Thymus (tissue), 11 donors: ENCODE results near the gene B3GNT7. TPM values are rescaled to one million over a fixed set of nuclear protein-coding genes. Genes with fewer than 3 reads are reported as not detected.
"Not testable (repeated sequence)": the region's sequence is repeated elsewhere in the genome, so short reads cannot be mapped to it uniquely, and the experiment has no call there.

Experiments used
- DNase-seq, 9 donors: peaks; one replicate each; pipeline ENCODE4 v3.0.0-alpha.2; 2013; ENCODE audit warnings: low spot score in 9 of 9, low read depth in 6 of 9, missing footprints in 1 of 9
- H3K27ac ChIP-seq, 2 donors: one replicate each; pipeline ENCODE4 v1.5.1; 2013; ENCODE audit warnings: control low read depth in 1 of 2, low read depth in 1 of 2, low read length in 1 of 2, mild to moderate bottlenecking in 1 of 2, moderate library complexity in 1 of 2
- H3K27me3 ChIP-seq, 2 donors: one replicate each; pipeline ENCODE4 v1.5.1; 2013; ENCODE audit warnings: low read length in 1 of 2; ENCODE audit not compliant: control insufficient read depth in 2 of 2, insufficient read depth in 1 of 2
- H3K36me3 ChIP-seq, 2 donors: one replicate each; pipeline ENCODE4 v1.5.1; 2013; ENCODE audit warnings: low read length in 1 of 2, mild to moderate bottlenecking in 1 of 2, moderate library complexity in 1 of 2; ENCODE audit not compliant: control insufficient read depth in 2 of 2, insufficient read depth in 2 of 2
- H3K4me1 ChIP-seq, 2 donors: one replicate each; pipeline ENCODE4 v1.5.1; 2013; ENCODE audit warnings: low read length in 2 of 2; ENCODE audit not compliant: control insufficient read depth in 2 of 2, insufficient read depth in 2 of 2
- H3K4me3 ChIP-seq, 2 donors: one replicate each; pipeline ENCODE4 v1.5.1; 2013; ENCODE audit warnings: low read length in 2 of 2, control low read depth in 1 of 2, mild to moderate bottlenecking in 1 of 2
- H3K9me3 ChIP-seq, 2 donors: one replicate each; pipeline ENCODE4 v1.5.1; 2013; ENCODE audit warnings: low read length in 1 of 2, mild to moderate bottlenecking in 1 of 2; ENCODE audit not compliant: control insufficient read depth in 2 of 2, insufficient read depth in 1 of 2
- WGBS: extraction: QIAGEN DNeasy Blood & Tissue Kit; methylation state at CpG from one replicate; pipeline ENCODE4 v1.1.7; 2013; 5-methylcytosine and 5-hydroxymethylcytosine counted together
- polyA plus RNA-seq: library from polyadenylated mRNA; stranded (reverse); fragments of 200-250 nt; gene quantifications from one replicate; pipeline ENCODE4 v1.2.3, GENCODE V29; 2013
- total RNA-seq: library from RNA; stranded (reverse); fragments of 120-200 nt; gene quantifications from one replicate; pipeline ENCODE4 v1.2.4, GENCODE V29; 2013
- donor health status: healthy.

The B3GNT7 gene
- total and polyA plus RNA-seq, 2 donors: 1.8 to 2.2 TPM

DNA sequence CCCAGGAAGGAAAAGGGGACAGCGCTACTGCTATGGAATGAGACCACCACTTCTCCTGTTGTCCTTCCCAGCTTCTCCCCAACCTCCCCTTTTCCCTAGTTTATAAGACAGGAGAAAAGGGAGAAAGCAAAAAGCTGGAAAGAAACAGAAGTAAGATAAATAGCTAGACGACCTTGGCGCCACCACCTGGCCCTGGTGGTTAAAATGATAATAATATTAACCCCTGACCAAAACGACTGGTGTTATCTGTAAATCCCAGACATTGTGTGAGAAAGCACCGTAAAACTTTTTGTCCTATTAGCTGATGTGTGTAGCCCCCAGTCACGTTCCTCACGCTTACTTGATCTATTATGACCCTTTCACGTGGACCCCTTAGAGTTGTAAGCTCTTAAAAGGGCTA is 5.2 kb downstream of the B3GNT7 start:
- peaks cover 0 to 13% of the 10 kb centered on the region in 2 donors for H3K4me1 ChIP-seq
- not testable (repeated sequence) for H3K27ac ChIP-seq, DNase-seq, H3K9me3 ChIP-seq, H3K4me3 ChIP-seq, H3K36me3 ChIP-seq
- 62% methylated on average over 8 of the region's 8 CpGs for WGBS
- H3K27me3 ChIP-seq: peaks cover 14 to 27% of the 10 kb centered on the region in 2 donors

DNA sequence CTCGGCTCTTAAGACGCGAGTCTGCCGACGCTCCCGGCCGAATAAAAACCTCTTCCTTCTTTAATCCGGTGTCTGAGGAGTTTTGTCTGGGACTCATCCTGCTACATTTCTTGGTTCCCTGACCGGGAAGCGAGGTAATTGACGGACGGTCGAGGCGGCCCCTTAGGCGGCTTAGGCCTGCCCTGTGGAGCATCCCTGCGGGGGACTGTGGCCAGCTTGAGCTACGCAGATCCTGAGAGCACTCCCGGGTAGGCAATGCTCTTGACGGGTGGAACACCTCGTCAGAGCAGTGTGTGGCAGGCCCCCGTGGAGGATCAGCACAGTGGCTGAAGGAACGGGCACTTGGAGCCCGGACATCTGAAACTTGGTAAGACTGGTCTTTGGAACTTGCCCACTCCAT is 5.6 kb downstream of the B3GNT7 start:
- DNase-seq, H3K4me3 ChIP-seq, H3K9me3 ChIP-seq, H3K36me3 ChIP-seq, H3K27ac ChIP-seq: not testable (repeated sequence)
- WGBS: 94% methylated on average over 23 of the region's 23 CpGs
- peaks cover 0 to 16% of the 10 kb centered on the region in 2 donors for H3K4me1 ChIP-seq
- peaks cover 9 to 23% of the 10 kb centered on the region in 2 donors for H3K27me3 ChIP-seq

DNA sequence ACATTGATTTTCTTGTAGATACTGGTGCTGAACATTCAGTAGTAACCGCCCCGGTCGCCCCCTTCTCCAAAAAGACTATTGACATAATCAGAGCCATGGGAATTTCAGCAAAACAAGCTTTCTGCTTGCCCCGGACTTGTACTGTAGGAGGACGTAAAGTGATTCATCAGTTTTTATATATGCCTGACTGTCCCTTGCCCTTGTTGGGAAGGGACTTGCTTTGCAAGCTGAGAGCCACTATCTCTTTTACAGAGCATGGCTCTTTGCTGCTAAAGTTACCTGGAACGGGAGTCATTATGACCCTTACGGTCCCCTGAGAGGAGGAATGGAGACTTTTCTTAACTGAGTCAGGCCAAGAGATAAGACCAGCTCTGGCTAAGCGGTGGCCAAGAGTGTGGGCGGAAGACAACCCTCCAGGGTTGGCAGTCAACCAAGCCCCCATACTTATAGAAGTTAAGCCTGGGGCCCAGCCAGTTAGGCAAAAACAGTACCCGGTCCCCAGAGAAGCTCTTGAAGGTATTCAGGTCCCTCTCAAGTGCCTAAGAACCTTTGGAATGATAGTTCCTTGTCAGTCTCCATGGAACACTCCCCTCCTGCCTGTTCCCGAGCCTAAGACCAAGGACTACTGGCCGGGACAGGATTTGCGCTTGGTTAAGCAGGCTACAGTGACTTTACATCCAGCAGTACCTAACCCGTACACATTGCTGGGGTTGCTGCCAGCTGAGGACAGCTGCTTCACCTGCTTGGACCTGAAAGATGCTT is 8.1 kb downstream of the B3GNT7 start:
- not testable (repeated sequence) for H3K36me3 ChIP-seq, H3K4me3 ChIP-seq, H3K27me3 ChIP-seq, H3K9me3 ChIP-seq, H3K27ac ChIP-seq, DNase-seq
- H3K4me1 ChIP-seq: peaks cover 0 to 13% of the 10 kb centered on the region in 2 donors
- 92% methylated on average over 14 of the region's 14 CpGs for WGBS

DNA sequence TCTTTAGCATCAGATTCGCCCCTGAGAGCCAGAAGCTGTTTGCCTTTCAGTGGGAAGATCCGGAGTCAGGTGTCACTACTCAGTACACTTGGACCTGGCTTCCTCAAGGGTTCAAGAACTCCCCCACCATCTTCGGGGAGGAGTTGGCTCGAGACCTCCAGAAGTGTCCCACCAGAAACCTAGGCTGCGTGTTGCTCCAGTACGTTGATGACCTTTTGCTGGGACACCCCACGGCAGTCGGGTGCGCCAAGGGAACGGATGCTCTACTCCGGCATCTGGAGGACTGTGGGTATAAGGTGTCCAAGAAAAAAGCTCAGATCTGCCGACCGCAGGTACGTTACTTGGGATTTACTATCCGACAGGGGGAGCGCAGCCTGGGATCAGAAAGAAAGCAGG is 8.7 kb downstream of the B3GNT7 start:
- not testable (repeated sequence) for DNase-seq, H3K4me3 ChIP-seq, H3K27me3 ChIP-seq, H3K27ac ChIP-seq, H3K9me3 ChIP-seq, H3K36me3 ChIP-seq
- H3K4me1 ChIP-seq: peaks cover 0 to 13% of the 10 kb centered on the region in 2 donors
- WGBS: 93% methylated on average over 16 of the region's 16 CpGs

DNA sequence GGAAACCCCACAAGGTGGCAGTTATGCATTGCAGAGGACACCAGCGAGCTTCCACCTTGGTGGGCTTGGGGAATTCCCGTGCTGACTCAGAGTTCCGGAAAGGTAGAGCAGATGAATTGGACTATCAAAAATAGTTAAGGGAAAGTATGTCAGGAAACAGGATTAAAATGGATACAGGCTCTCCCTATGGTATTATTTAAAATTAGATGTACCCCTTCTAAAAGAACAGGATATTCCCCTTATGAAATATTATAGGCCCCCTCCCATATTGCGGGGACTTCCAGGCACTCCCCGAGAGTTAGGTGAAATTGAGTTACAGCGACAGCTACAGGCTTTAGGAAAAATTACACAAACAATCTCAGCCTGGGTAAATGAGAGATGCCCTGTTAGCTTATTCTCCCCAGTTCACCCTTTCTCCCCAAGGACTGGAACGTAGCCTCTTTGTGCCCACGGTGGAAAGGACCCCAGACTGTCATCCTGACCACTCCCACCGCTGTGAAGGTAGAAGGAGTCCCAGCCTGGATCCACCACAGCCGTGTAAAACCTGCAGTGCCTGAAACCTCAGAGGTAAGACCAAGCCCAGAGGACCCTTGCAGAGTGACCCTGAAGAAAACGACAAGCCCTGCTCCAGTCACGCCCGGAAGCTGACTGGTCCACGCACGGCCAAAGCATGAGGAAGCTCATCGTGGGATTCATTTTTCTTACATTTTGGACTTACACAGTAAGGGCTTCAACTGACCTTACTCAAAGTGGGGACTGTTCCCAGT is 10.3 kb downstream of the B3GNT7 start:
- not testable (repeated sequence) for H3K36me3 ChIP-seq, H3K4me1 ChIP-seq, DNase-seq, H3K27me3 ChIP-seq, H3K4me3 ChIP-seq, H3K27ac ChIP-seq
- peaks cover 4 to 12% of the 10 kb centered on the region in 2 donors for H3K9me3 ChIP-seq
- WGBS: 27% methylated on average over 16 of the region's 16 CpGs

DNA sequence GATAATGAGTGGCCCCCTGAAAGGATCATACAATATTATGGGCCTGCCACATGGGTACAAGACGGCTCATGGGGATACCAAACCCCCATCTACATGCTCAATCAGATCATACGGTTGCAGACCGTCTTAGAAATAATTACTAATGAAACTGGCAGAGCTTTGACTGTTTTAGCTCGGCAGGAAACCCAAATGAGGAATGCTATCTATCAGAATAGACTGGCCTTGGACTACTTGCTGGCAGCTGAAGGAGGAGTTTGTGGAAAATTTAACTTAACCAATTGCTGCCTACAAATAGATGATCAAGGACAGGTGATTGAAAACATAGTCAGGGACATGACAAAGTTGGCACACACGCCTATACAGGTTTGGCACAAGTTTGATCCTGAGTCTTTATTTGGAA is 12.2 kb downstream of the B3GNT7 start:
- H3K27ac ChIP-seq, H3K4me3 ChIP-seq, DNase-seq, H3K36me3 ChIP-seq: not testable (repeated sequence)
- H3K27me3 ChIP-seq: peaks cover 13 to 28% of the 10 kb centered on the region in 2 donors
- WGBS: 95% methylated on average over 5 of the region's 5 CpGs
- H3K4me1 ChIP-seq: peaks cover 0 to 10% of the 10 kb centered on the region in 2 donors
- peaks cover 4 to 12% of the 10 kb centered on the region in 2 donors for H3K9me3 ChIP-seq

DNA sequence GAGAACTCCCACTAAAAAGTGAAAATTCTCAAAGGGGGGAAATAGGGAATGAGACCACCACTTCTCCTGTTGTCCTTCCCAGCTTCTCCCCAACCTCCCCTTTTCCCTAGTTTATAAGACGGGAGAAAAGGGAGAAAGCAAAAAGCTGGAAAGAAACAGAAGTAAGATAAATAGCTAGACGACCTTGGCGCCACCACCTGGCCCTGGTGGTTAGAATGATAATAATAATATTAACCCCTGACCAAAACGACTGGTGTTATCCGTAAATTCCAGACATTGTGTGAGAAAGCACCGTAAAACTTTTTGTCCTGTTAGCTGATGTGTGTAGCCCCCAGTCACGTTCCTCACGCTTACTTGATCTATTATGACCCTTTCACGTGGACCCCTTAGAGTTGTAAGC is 12.8 kb downstream of the B3GNT7 start:
- peaks cover 0 to 11% of the 10 kb centered on the region in 2 donors for H3K4me1 ChIP-seq
- H3K27ac ChIP-seq, H3K36me3 ChIP-seq, DNase-seq, H3K4me3 ChIP-seq: not testable (repeated sequence)
- WGBS: 96% methylated on average over 9 of the region's 9 CpGs
- H3K9me3 ChIP-seq: peaks cover 4 to 12% of the 10 kb centered on the region in 2 donors
- H3K27me3 ChIP-seq: peaks cover 13 to 34% of the 10 kb centered on the region in 2 donors

DNA sequence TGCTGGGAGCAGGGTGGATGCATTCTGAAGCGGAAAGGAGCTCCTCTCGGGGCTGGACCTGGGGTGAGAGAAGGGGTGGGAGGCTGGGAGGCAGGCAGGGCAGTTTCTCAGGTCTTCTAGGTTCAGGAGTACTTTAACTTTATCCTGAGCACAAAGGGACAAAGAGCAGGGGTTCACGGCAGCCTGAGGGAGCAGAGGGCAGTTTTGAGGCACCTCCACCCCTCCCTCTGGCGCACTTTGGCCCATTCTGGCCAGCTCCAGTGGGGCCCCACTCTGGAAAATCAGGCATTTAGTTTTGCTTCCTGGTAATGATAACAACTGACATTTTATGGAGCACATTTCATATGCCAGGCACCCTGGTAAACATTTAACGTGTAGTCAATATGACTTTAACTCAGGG is 14.3 kb downstream of the B3GNT7 start:
- Histone ChIP-seq H3K27ac (no peak overlapping the region), H3K4me3 (no peak overlapping the region), H3K27me3 (peaks cover 13 to 38% of the 10 kb centered on the region in 2 donors), H3K9me3 (peaks cover 4 to 12% of the 10 kb centered on the region in 2 donors), H3K4me1 (peaks cover 0 to 11% of the 10 kb centered on the region in 2 donors), H3K36me3 (no peaks in the 10 kb centered on the region)
- no peak for DNase-seq
- 98% methylated on average over 5 of the region's 5 CpGs for WGBS

DNA sequence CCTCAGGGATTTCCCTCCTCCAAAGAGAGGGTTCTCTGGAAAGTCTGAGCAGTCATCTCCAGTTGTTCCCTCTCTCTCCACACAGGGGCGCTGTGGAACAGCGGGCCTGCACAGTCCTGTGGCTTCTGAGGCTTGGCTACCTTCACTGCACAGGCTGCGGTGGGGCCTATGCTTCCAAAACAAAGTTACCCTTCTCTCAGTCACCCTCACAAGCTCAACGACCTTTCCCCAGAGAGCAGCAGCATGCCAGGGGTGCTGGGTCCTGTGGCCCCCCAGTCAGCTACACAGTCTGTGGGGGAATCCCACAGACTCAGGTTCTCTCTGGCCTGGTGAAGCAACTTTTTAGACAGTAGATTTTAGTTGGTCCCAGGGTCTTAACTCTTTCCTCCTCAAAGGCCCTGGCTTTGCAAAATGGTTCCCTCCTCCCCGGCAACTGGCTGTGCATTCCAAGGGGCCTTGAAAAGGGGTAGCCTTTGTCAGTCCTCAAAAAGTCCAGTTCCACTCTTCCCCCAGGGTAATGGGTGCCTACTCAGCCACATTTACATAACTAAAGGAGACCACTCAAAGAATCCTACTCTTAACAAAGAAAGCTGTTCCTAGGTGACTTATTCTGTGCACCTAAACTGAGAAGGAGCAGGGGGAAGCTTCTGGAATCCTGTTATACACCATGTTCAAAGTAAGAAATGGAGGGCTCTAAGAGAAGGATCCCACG is 14.9 kb downstream of the B3GNT7 start:
- WGBS: 93% methylated on average over 6 of the region's 6 CpGs
- Histone ChIP-seq H3K4me3 (no peak overlapping the region), H3K36me3 (no peaks in the 10 kb centered on the region), H3K27me3 (peaks cover 13 to 38% of the 10 kb centered on the region in 2 donors), H3K27ac (no peak overlapping the region), H3K9me3 (peaks cover 4 to 12% of the 10 kb centered on the region in 2 donors), H3K4me1 (peaks cover 0 to 11% of the 10 kb centered on the region in 2 donors)
- no peak for DNase-seq
